Neural cell (in vitro differentiated cells): Measurements from ENCODE around the gene WIPF3. TPM values are rescaled to one million over a fixed set of nuclear protein-coding genes. Genes with fewer than 3 reads are reported as not detected.

Source experiments
- H2AFZ ChIP-seq: fragments of 200-600, 300-800 bp; sonication (generic), shearing (Covaris generic); 2 replicates; pipeline ENCODE4 v1.6.0; 2014; ENCODE audit warnings: low read depth, mild to moderate bottlenecking, antibody characterized with exemption, low read length, moderate library complexity
- H3F3A ChIP-seq: fragments of 200-600 bp; shearing (Covaris generic); 2 replicates; pipeline ENCODE4 v1.6.1; 2016; ENCODE audit warnings: mild to moderate bottlenecking, moderate library complexity, mixed read lengths, antibody characterized with exemption, low read length; ENCODE audit not compliant: insufficient read depth, poor library complexity, severe bottlenecking
- H3K27ac ChIP-seq: fragments of 200-600, 300-800 bp; sonication (generic), shearing (Covaris generic); 2 replicates; pipeline ENCODE4 v1.5.1; 2014; ENCODE audit warnings: mild to moderate bottlenecking, low read length, moderate library complexity
- H3K27me3 ChIP-seq: fragments of 300-800, 200-600 bp; sonication (generic), shearing (Covaris generic); 2 replicates; pipeline ENCODE4 v1.6.0; 2014; ENCODE audit warnings: mild to moderate bottlenecking, low read depth, low read length, moderate library complexity; ENCODE audit not compliant: insufficient read depth
- H3K36me3 ChIP-seq: fragments of 300-800, 200-600 bp; sonication (generic), shearing (Covaris generic); 2 replicates; pipeline ENCODE4 v1.5.1; 2014; ENCODE audit warnings: mild to moderate bottlenecking, antibody characterized with exemption, low read length, moderate library complexity; ENCODE audit not compliant: insufficient read depth
- H3K4me2 ChIP-seq: fragments of 300-800, 200-600 bp; sonication (generic), shearing (Covaris generic); 2 replicates; pipeline ENCODE4 v1.6.0; 2014; ENCODE audit warnings: mild to moderate bottlenecking, low read length
- H3K4me3 ChIP-seq: fragments of 300-800, 200-600 bp; sonication (generic), shearing (Covaris generic); 2 replicates; pipeline ENCODE4 v1.5.1; 2014; ENCODE audit warnings: mild to moderate bottlenecking, low read length, moderate library complexity
- H3K79me2 ChIP-seq: fragments of 200-600 bp; shearing (Covaris generic); replicated peaks from 2 replicates; pipeline ENCODE4 v1.6.0; 2014; ENCODE audit warnings: mild to moderate bottlenecking, low read length, moderate library complexity; ENCODE audit not compliant: insufficient read depth
- H3K9ac ChIP-seq: fragments of 300-800, 200-600 bp; sonication (generic), shearing (Covaris generic); 2 replicates; pipeline ENCODE4 v1.6.1; 2016; ENCODE audit warnings: mild to moderate bottlenecking, low read length, mixed read lengths
- H3K9me2 ChIP-seq: fragments of 200-600 bp; shearing (Covaris generic); 2 replicates; pipeline ENCODE4 v1.6.1; 2016; ENCODE audit warnings: mild to moderate bottlenecking, low read length, mixed read lengths; ENCODE audit not compliant: insufficient read depth
- H3K9me3 ChIP-seq: fragments of 200-600, 300-800 bp; sonication (generic), shearing (Covaris generic); 2 replicates; pipeline ENCODE4 v1.6.1; 2016; ENCODE audit warnings: mild to moderate bottlenecking, mixed run types, low read length, moderate library complexity, mixed read lengths
- H4K20me1 ChIP-seq: fragments of 200-600 bp; shearing (Covaris generic); 2 replicates; pipeline ENCODE4 v1.6.1; 2016; ENCODE audit warnings: mild to moderate bottlenecking, mixed run types; ENCODE audit not compliant: insufficient read depth
- EP300 ChIP-seq: fragments of 450-650 bp; conservative IDR thresholded peaks from 2 replicates; pipeline ENCODE4 v1.6.1; 2014; ENCODE audit warnings: antibody characterized with exemption, mild to moderate bottlenecking, moderate library complexity; ENCODE audit not compliant: poor library complexity, severe bottlenecking
- EZH2 ChIP-seq: fragments of 200-600, 300-800 bp; shearing (Covaris generic), sonication (generic); IDR thresholded peaks from 2 replicates; pipeline ENCODE4 v1.6.1; 2014; ENCODE audit warnings: antibody characterized with exemption, low read length, borderline replicate concordance, mild to moderate bottlenecking; ENCODE audit not compliant: insufficient read depth, poor library complexity, severe bottlenecking
- MXI1 ChIP-seq: fragments of 450-650 bp; conservative IDR thresholded peaks from 2 replicates; pipeline ENCODE4 v1.6.1; 2014; ENCODE audit warnings: antibody characterized with exemption, mild to moderate bottlenecking; ENCODE audit not compliant: poor library complexity, severe bottlenecking
- POLR2AphosphoS5 ChIP-seq: IDR thresholded peaks from 2 replicates; pipeline ENCODE4 v1.6.1; 2012
- RAD21 ChIP-seq: fragments of 450-650 bp; conservative IDR thresholded peaks from 2 replicates; pipeline ENCODE4 v1.6.1; 2014; ENCODE audit warnings: antibody characterized with exemption, mild to moderate bottlenecking, moderate library complexity
- SMC3 ChIP-seq: fragments of 450-650 bp; conservative IDR thresholded peaks from 2 replicates; pipeline ENCODE4 v1.6.1; 2014; ENCODE audit warnings: antibody characterized with exemption, mild to moderate bottlenecking, moderate library complexity; ENCODE audit not compliant: poor library complexity
- TAF1 ChIP-seq: IDR thresholded peaks from 2 replicates; pipeline ENCODE4 v1.6.1; 2012; ENCODE audit warnings: low read depth
- polyA plus RNA-seq: library from polyadenylated mRNA; depleted of rRNA; stranded (reverse); fragments of >200 nt; gene quantifications from 2 replicates; pipeline ENCODE4 v1.2.3, GENCODE V29; 2014
- TF ChIP-seq, protein P1 (sequence below): IDR thresholded peaks from 2 replicates; pipeline ENCODE4 v1.6.1; 2012; ENCODE audit warnings: borderline replicate concordance
- TF ChIP-seq, protein P2 (sequence below): fragments of 450-650 bp; IDR thresholded peaks from 2 replicates; pipeline ENCODE4 v1.5.1; 2014; ENCODE audit warnings: antibody characterized with exemption, mild to moderate bottlenecking, moderate library complexity; ENCODE audit not compliant: poor library complexity, severe bottlenecking

WIPF3 gene
- polyA plus RNA-seq, 1 donor from 2014 or later, result 3.8 TPM

DNA sequence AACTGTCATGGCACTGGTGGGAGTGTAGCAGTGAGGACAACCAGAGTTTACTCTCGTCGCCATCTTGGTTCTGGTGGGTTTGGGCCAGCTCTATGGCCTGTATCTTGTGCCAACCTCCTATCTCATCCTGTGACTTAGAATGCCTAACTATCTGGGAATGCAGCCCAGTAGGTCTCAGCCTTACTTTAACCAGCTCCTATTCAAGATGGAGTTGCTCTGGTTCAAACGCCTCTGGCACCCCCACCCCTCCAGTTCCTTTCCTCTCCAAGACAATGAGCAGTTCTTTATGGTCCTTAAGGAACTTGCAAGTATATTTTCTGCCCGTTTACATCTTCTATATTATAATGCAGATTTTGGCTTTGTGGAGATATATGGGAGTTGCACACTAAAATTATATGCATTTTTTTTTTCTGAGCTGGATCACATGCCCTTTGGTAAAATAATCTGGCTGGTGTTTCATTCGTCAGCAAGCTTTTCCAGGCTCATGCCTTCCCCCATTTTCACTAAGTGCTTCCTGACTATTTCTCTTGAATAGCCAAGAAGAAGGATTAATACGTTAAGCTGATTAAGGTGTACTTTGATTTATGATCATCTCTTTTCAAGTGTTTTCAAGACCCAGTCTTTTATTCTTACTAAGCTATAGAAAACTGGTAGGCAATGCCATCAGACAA, 11.2 kb upstream of the WIPF3 start:
- Histone ChIP-seq H3K9me3 (no peaks in the 10 kb centered on the region), H3K9me2 (no peaks in the 10 kb centered on the region), H3F3A (no peaks in the 10 kb centered on the region), H4K20me1 (no peaks in the 10 kb centered on the region), H3K27me3 (no peaks in the 10 kb centered on the region), H3K9ac (no peak overlapping the region), H3K27ac (no peak overlapping the region), H3K36me3 (no peaks in the 10 kb centered on the region), H3K4me2 (no peak overlapping the region), H3K79me2 (no peaks in the 10 kb centered on the region), H3K4me3 (no peak overlapping the region), H2AFZ (no peak overlapping the region)
- TF ChIP-seq RAD21 (no peak), EZH2 (no peak), MXI1 (no peak), TAF1 (no peak), EP300 (no peak), SMC3 (no peak), POLR2AphosphoS5 (no peak)
- TF ChIP-seq, protein P1, sequence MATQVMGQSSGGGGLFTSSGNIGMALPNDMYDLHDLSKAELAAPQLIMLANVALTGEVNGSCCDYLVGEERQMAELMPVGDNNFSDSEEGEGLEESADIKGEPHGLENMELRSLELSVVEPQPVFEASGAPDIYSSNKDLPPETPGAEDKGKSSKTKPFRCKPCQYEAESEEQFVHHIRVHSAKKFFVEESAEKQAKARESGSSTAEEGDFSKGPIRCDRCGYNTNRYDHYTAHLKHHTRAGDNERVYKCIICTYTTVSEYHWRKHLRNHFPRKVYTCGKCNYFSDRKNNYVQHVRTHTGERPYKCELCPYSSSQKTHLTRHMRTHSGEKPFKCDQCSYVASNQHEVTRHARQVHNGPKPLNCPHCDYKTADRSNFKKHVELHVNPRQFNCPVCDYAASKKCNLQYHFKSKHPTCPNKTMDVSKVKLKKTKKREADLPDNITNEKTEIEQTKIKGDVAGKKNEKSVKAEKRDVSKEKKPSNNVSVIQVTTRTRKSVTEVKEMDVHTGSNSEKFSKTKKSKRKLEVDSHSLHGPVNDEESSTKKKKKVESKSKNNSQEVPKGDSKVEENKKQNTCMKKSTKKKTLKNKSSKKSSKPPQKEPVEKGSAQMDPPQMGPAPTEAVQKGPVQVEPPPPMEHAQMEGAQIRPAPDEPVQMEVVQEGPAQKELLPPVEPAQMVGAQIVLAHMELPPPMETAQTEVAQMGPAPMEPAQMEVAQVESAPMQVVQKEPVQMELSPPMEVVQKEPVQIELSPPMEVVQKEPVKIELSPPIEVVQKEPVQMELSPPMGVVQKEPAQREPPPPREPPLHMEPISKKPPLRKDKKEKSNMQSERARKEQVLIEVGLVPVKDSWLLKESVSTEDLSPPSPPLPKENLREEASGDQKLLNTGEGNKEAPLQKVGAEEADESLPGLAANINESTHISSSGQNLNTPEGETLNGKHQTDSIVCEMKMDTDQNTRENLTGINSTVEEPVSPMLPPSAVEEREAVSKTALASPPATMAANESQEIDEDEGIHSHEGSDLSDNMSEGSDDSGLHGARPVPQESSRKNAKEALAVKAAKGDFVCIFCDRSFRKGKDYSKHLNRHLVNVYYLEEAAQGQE, result no peak
- TF ChIP-seq, protein P2, sequence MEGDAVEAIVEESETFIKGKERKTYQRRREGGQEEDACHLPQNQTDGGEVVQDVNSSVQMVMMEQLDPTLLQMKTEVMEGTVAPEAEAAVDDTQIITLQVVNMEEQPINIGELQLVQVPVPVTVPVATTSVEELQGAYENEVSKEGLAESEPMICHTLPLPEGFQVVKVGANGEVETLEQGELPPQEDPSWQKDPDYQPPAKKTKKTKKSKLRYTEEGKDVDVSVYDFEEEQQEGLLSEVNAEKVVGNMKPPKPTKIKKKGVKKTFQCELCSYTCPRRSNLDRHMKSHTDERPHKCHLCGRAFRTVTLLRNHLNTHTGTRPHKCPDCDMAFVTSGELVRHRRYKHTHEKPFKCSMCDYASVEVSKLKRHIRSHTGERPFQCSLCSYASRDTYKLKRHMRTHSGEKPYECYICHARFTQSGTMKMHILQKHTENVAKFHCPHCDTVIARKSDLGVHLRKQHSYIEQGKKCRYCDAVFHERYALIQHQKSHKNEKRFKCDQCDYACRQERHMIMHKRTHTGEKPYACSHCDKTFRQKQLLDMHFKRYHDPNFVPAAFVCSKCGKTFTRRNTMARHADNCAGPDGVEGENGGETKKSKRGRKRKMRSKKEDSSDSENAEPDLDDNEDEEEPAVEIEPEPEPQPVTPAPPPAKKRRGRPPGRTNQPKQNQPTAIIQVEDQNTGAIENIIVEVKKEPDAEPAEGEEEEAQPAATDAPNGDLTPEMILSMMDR, result no peak

DNA sequence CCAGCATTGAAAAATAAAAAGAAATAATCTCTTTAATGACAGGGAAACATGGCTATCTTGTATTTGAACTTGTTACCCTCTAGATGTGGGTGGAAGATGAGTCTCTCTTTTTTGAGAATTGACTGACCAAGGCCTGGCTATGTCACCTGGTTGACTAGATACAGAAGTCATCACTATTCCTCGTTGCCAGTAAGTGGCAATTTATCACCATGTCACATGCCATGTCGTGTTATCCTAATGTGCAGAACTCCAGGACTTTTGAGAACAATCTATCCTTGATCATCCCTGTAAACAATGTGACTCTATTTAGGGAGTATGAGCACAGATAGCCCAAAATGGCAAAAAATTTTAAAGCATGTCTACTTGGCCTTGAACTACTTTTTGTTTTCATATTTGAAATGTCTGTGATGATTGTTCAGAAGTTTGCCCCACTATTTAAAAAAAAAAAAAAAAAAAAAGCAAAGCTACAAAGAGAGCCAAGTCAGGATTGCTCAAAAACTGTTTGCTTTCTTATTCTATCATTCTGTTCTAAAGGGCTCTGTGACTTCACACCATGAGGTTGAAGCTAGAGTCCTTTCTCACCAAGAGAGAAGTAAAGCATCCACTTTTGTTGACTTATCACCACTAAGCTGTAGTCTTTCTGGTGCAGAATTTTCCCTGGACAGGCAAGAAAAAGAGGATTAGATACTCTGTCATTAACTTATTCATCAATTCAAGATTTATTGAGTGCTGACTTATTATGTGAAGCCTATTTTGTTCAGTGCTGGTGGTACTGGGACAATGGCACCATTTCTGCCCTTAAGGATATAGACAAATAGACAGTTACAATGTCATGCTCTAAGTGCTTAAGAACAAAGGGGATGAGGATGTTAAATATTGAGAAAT, 10.4 kb upstream of the WIPF3 start:
- Histone ChIP-seq H2AFZ (no peak overlapping the region), H3K9me2 (no peaks in the 10 kb centered on the region), H3K9ac (no peak overlapping the region), H3K79me2 (no peaks in the 10 kb centered on the region), H3K36me3 (no peaks in the 10 kb centered on the region), H3K9me3 (no peaks in the 10 kb centered on the region), H3K27ac (no peak overlapping the region), H3K4me2 (no peak overlapping the region), H3F3A (no peaks in the 10 kb centered on the region), H3K27me3 (no peaks in the 10 kb centered on the region), H3K4me3 (no peak overlapping the region), H4K20me1 (no peaks in the 10 kb centered on the region)
- TF ChIP-seq RAD21 (no peak), POLR2AphosphoS5 (no peak), EP300 (no peak), EZH2 (no peak), SMC3 (no peak), MXI1 (no peak), TAF1 (no peak)
- TF ChIP-seq, protein P2, result no peak
- TF ChIP-seq, protein P1, result no peak
